Uterus (tissue), 4 donors: ENCODE data around the gene ST6GALNAC3. TPM values are rescaled to one million over a fixed set of nuclear protein-coding genes. Genes with fewer than 3 reads are reported as not detected.

Experiments
- DNase-seq, 2 donors: peaks; one replicate each; pipeline ENCODE4 v3.0.0-alpha.2; 2019 to 2020
- H3K27ac ChIP-seq, 2 donors: fragments of 200-600 bp; sonication (generic); 1 replicate in 1 of 2; 2 replicates in 1 of 2; pipeline ENCODE4 v1.5.1; 2016 to 2018
- H3K27me3 ChIP-seq, 2 donors: fragments of 200-600 bp; sonication (generic); one replicate each; pipeline ENCODE4 v1.5.1; 2018 to 2019; ENCODE audit warnings: control low read depth in 1 of 2
- H3K36me3 ChIP-seq, 2 donors: fragments of 200-600 bp; sonication (generic); one replicate each; pipeline ENCODE4 v1.5.1; 2019; ENCODE audit warnings: control low read depth in 1 of 2
- H3K4me1 ChIP-seq, 2 donors: fragments of 200-600 bp; sonication (generic); one replicate each; pipeline ENCODE4 v1.5.1; 2018 to 2019; ENCODE audit warnings: control low read depth in 1 of 2
- H3K4me3 ChIP-seq, 2 donors: fragments of 200-600 bp; sonication (generic); 1 replicate in 1 of 2; 2 replicates in 1 of 2; pipeline ENCODE4 v1.5.1; 2018 to 2019; ENCODE audit warnings: mild to moderate bottlenecking in 1 of 2
- H3K9me3 ChIP-seq, 2 donors: fragments of 200-600 bp; sonication (generic); one replicate each; pipeline ENCODE4 v1.5.1; 2019; ENCODE audit warnings: control low read depth in 1 of 2
- POLR2A ChIP-seq, 2 donors: fragments of 450-650 bp; IDR thresholded peaks; one replicate each; pipeline ENCODE4 v1.6.1; 2016; ENCODE audit warnings: antibody characterized with exemption in 2 of 2, mild to moderate bottlenecking in 1 of 2, moderate library complexity in 1 of 2
- intact Hi-C: fragments of 100-400 bp; cut with DNase I; formaldehyde crosslinking; loops from one replicate; pipeline ENCODE4 v1.15.1; 2023; ENCODE audit warnings: low total_unique reads
- total RNA-seq, 4 donors: library from RNA; depleted of rRNA in 3 of 4; stranded (reverse); fragments of >200 nt in 3 of 4; gene quantifications; one replicate each; pipeline versions ENCODE4 v1.1.0 to v1.2.4, GENCODE V29; 2014 to 2023
- TF ChIP-seq, protein P1 (sequence below), 4 experiments: fragments of 200-600 bp in 2 of 4; fragments of 450-650 bp in 2 of 4; sonication (generic) in 2 of 4; IDR thresholded peaks; one replicate each; pipeline ENCODE4 v1.5.1; 2016 to 2019; ENCODE audit warnings: antibody characterized with exemption in 4 of 4, mild to moderate bottlenecking in 2 of 4, moderate library complexity in 1 of 4
- donor health status: DM: yes; HTN: yes; CAD: no.

The ST6GALNAC3 gene
- total RNA-seq, 4 donors from 2014 or later = 6.7 to 43.4 (median 21.1) TPM

DNA sequence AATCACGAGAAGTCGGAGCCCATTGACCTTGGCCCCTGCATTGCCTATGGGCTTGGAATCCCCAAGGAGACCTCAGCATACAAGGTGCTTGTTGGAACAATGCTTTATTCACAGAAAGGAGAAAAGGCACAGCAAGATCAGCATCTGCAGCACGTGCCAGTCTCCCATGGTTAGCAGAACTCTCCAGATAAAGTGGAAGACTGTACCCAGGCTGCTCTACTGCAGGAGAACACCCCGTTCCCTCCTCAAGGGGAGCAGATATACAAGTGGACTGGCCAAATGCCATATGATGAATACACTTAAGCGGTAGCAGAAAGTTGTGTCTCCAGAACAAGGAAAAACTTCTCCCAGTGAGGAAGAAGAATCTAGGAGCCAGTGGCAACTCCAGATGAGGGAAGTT, 53.5 kb downstream of the ST6GALNAC3 start:
- no peak overlapping the region for H3K27ac ChIP-seq
- no peaks in the 10 kb centered on the region for H3K36me3 ChIP-seq
- H3K27me3 ChIP-seq = no peaks in the 10 kb centered on the region
- H3K9me3 ChIP-seq = no peaks in the 10 kb centered on the region
- DNase-seq = no peak
- intact Hi-C loops = no loop called here
- TF ChIP-seq POLR2A (IDR thresholded peaks at IDR 0.05) = no peak
- TF ChIP-seq, protein P1, sequence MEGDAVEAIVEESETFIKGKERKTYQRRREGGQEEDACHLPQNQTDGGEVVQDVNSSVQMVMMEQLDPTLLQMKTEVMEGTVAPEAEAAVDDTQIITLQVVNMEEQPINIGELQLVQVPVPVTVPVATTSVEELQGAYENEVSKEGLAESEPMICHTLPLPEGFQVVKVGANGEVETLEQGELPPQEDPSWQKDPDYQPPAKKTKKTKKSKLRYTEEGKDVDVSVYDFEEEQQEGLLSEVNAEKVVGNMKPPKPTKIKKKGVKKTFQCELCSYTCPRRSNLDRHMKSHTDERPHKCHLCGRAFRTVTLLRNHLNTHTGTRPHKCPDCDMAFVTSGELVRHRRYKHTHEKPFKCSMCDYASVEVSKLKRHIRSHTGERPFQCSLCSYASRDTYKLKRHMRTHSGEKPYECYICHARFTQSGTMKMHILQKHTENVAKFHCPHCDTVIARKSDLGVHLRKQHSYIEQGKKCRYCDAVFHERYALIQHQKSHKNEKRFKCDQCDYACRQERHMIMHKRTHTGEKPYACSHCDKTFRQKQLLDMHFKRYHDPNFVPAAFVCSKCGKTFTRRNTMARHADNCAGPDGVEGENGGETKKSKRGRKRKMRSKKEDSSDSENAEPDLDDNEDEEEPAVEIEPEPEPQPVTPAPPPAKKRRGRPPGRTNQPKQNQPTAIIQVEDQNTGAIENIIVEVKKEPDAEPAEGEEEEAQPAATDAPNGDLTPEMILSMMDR (IDR thresholded peaks at IDR 0.05) = no peak
- no peak overlapping the region for H3K4me3 ChIP-seq
- no peaks in the 10 kb centered on the region for H3K4me1 ChIP-seq

DNA sequence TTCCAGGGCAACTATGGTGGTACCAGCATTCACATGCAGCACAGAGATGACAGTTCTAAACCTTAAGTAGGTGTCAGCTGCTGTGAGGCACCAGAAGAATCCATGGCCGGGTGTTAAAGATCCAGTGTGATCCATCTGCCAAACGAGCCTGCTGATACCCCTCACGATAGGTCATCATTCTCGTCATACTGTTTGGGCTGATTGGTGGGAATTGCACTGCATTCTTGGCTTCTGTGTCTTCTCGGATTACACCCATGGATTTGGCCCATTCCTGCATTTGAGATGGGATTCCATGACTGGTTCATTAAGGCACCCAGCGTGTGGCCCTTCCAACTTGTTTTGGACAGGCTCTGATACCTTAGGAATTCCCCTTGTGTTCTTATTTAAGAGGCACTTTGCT, 55.2 kb downstream of the ST6GALNAC3 start:
- H3K27ac ChIP-seq = no peak overlapping the region
- H3K27me3 ChIP-seq = no peaks in the 10 kb centered on the region
- no peak overlapping the region for H3K4me3 ChIP-seq
- TF ChIP-seq, protein P1 (IDR thresholded peaks at IDR 0.05) = no peak
- TF ChIP-seq POLR2A (IDR thresholded peaks at IDR 0.05) = no peak
- H3K4me1 ChIP-seq = no peaks in the 10 kb centered on the region
- H3K36me3 ChIP-seq = no peaks in the 10 kb centered on the region
- no peaks in the 10 kb centered on the region for H3K9me3 ChIP-seq
- DNase-seq = no peak
- intact Hi-C loops = no loop called here

DNA sequence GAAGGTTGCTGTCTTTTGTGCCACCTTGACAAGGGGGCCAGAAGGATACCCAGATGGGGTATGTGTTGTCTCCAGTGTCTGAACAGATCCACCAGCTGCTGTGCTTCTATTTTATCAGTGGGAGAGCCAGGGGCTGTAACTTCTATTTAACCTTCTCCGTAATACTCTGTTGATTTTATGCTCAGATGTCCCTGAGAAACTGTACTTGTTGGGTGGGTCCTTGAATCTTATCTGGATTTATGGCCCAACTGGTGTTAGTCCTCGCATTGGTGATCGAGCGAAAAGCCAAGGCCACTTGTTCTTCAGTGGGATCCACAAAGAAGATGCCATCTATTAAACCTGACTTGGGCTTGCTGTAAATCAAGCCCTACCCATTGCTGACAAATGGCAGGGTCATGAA, 56.4 kb downstream of the ST6GALNAC3 start:
- intact Hi-C loops = no loop called here
- TF ChIP-seq, protein P1 (IDR thresholded peaks at IDR 0.05) = no peak
- no peak for TF ChIP-seq POLR2A (IDR thresholded peaks at IDR 0.05)
- no peak for DNase-seq
- H3K9me3 ChIP-seq = no peaks in the 10 kb centered on the region
- no peaks in the 10 kb centered on the region for H3K36me3 ChIP-seq
- H3K27ac ChIP-seq = no peak overlapping the region
- no peaks in the 10 kb centered on the region for H3K4me1 ChIP-seq
- H3K4me3 ChIP-seq = no peak overlapping the region
- no peaks in the 10 kb centered on the region for H3K27me3 ChIP-seq

DNA sequence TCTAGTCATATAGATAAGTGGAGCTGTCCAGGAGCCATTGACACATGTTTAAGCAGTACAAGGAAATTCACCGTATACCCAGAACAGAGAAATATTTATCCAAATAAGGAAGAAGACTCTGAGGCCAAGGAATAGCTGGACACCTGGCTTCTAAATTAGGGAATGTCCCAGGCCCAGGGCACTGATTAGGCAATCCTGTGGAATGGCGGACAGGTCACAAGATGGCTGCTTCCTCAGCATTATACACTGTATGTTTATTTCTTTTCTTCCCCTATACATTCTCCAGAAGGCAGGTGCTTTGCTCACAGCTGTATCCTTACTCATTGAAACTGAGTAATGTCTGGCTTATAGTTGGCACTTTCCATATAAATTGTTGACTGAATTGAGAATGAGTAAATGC, 59.4 kb downstream of the ST6GALNAC3 start:
- no peaks in the 10 kb centered on the region for H3K4me1 ChIP-seq
- no peak for DNase-seq

DNA sequence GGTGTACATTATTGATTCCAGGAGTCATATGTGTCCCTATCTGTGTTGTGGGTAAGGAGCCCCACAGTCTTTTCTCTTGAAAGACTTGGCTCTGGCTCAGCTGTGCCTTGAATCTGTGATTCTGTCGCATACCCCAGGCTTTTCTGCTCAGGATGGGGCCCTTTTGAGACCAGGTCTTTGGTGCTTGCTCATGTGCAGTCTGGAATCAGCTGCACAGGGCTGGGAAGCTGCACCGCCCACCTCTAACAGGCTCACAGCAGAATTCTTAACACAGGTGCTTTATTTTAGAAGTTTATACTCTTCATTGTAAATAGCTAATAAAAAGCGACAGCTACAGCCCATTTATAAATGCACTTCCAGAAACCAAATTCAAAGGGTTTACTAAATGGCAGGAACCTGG, 61.3 kb downstream of the ST6GALNAC3 start:
- intact Hi-C loops = no loop called here
- no peaks in the 10 kb centered on the region for H3K9me3 ChIP-seq
- no peak overlapping the region for H3K4me3 ChIP-seq
- H3K27me3 ChIP-seq = no peaks in the 10 kb centered on the region
- no peak for DNase-seq
- TF ChIP-seq, protein P1 (IDR thresholded peaks at IDR 0.05) = no peak
- TF ChIP-seq POLR2A (IDR thresholded peaks at IDR 0.05) = no peak
- H3K4me1 ChIP-seq = no peaks in the 10 kb centered on the region
- no peaks in the 10 kb centered on the region for H3K36me3 ChIP-seq
- peak overlapping the region in 1 of 2 donors; percentile 44 for H3K27ac ChIP-seq

More for the DNA sequence above, 59.4 kb downstream of the ST6GALNAC3 start:
- Histone ChIP-seq H3K27ac (no peak overlapping the region), H3K4me3 (no peak overlapping the region), H3K9me3 (no peaks in the 10 kb centered on the region), H3K36me3 (no peaks in the 10 kb centered on the region), H3K27me3 (no peaks in the 10 kb centered on the region)
- intact Hi-C loops = no loop called here
- no peak for TF ChIP-seq POLR2A (IDR thresholded peaks at IDR 0.05)
- TF ChIP-seq, protein P1 (IDR thresholded peaks at IDR 0.05) = no peak
